ENCODE results near the gene SRPK3. TPM values are rescaled to one million over a fixed set of nuclear protein-coding genes. Genes with fewer than 3 reads are reported as not detected.
A peak's percentile ranks its signal among the peaks of the same experiment; 100 is the strongest.

The SRPK3 gene
- total and polyA plus RNA-seq, 2 donors (not counting 3 experiments of a cell fraction or from before 2014, with no cell fraction given), result 0.25 to 0.40 TPM

GRCh38 chrX:153794897-153795816 is 14.3 kb downstream of the SRPK3 start:
- no peaks in the 10 kb centered on the region for H3K27me3 ChIP-seq (ENCODE audit: control insufficient read depth in 2 of 2, insufficient read depth in 2 of 2, low read length in 2 of 2)
- peak; percentile 5 for DNase-seq (ENCODE audit: low read depth, low spot score)
- H3K9me3 ChIP-seq (replicated peaks; ENCODE audit: control insufficient read depth, insufficient read depth, low read length), result no peaks in the 10 kb centered on the region
- TF ChIP-seq POLR2AphosphoS5 (IDR thresholded peaks at IDR 0.05; ENCODE audit: insufficient read depth, low read depth, low read length), result no peak
- no peak for TF ChIP-seq CTCF (IDR thresholded peaks at IDR 0.05; ENCODE audit: extremely low read depth in 1 of 2, insufficient read depth in 1 of 2, low read depth in 1 of 2, low read length in 2 of 2)
- no peak for TF ChIP-seq GATA2 (IDR thresholded peaks at IDR 0.05; ENCODE audit: insufficient read depth, insufficient read length, low read depth, low read length)
- no peak for TF ChIP-seq MAX (IDR thresholded peaks at IDR 0.05; ENCODE audit: insufficient read depth, insufficient read length)
- no peak for TF ChIP-seq POLR2A (IDR thresholded peaks at IDR 0.05; ENCODE audit: low read depth, low read length)
- TF ChIP-seq FOS (IDR thresholded peaks at IDR 0.05; ENCODE audit: borderline replicate concordance, insufficient read depth, low read length), result no peak
- no peak for TF ChIP-seq MYC (IDR thresholded peaks at IDR 0.05; ENCODE audit: low read depth, low read length)
- no peak for TF ChIP-seq JUN (IDR thresholded peaks at IDR 0.05; ENCODE audit: borderline replicate concordance, insufficient read depth, insufficient read length, low read depth)
- POLR2A ChIA-PET, result no interaction called here
- FAIRE-seq, result peak; percentile 38
- dilution Hi-C loops (cut with MboI; ENCODE audit: extremely low pct_ligation_motif_present, low sequenced_read_pairs), result no loop called here
- CTCF ChIA-PET, result interaction anchor here (1.0 to 1.9 kb wide), 2 partner anchors 128 to 152 kb away, joined by 6 to 13 read pairs; no protein-coding TSS in a partner anchor
- H3K27ac ChIP-seq (ENCODE audit: insufficient read depth, low read depth, low read length), result peak overlapping the region; percentile 50
- no peaks in the 10 kb centered on the region for H4K20me1 ChIP-seq (replicated peaks; ENCODE audit: control insufficient read depth, extremely low read depth, insufficient read depth, low read length)
- intact Hi-C loops (cut with micrococcal nuclease), result loop anchor here (2.0 to 10.0 kb wide), 3 partner anchors 30 to 80 kb away; partner anchors contain the start of gene PLXNB3
- H3K9me1 ChIP-seq (replicated peaks; ENCODE audit: control insufficient read depth, extremely low read depth, insufficient read depth, low read length), result no peaks in the 10 kb centered on the region
- TSS peak; percentile 68 for BruUV-seq (replicated peaks)
- H3K4me1 ChIP-seq (ENCODE audit: control insufficient read depth, extremely low read depth, insufficient read depth, low read length), result peaks cover 15% of the 10 kb centered on the region
- peak overlapping the region; percentile 50 for H3K4me2 ChIP-seq (ENCODE audit: insufficient read depth, low read length)
- peaks cover 58% of the 10 kb centered on the region for H3K79me2 ChIP-seq (ENCODE audit: control insufficient read depth, insufficient read depth, low read length)
- peak overlapping the region; percentile 75 for H3K9ac ChIP-seq (replicated peaks; ENCODE audit: extremely low read depth, insufficient read depth, low read length)
- no peak overlapping the region for H2AFZ ChIP-seq (ENCODE audit: low read depth, low read length)
- peak overlapping the region; percentile 39 to 75 (median 63) for H3K4me3 ChIP-seq (replicated peaks in 1 of 3; ENCODE audit: insufficient read depth in 1 of 3, low read depth in 1 of 3, low read length in 3 of 3)
- H3K36me3 ChIP-seq (ENCODE audit: control insufficient read depth in 2 of 2, extremely low read depth in 1 of 2, insufficient read depth in 2 of 2, low read length in 2 of 2), result peaks cover 0 to 18% of the 10 kb centered on the region in 2 experiments

All from endothelial cell of umbilical vein (primary cell).